Natural killer cell treated with Interleukin-12 subunit alpha and Interleukin-12 subunit beta and Interleukin-15 and Interleukin-18, amount 100 ng/mL, for 72 hours (primary cell): ENCODE results near the gene MARCHF9. TPM values are rescaled to one million over a fixed set of nuclear protein-coding genes. Genes with fewer than 3 reads are reported as not detected.

ENCODE experiments used
- ATAC-seq, 2 donors: fragments of 150-1000 bp; cut with Tn5 transposase in 1 of 2; sonication (Bioruptor Pico), chemical (Tn5 transposase) in 1 of 2; 2 replicates each; pipeline ENCODE4 v1.10.0; 2021
- DNase-seq: peaks from one replicate; pipeline ENCODE4 v3.0.0; 2022; ENCODE audit warnings: low spot score
- H3K27ac Mint-ChIP-seq, 2 donors: 1 replicate in 1 of 2; 2 replicates in 1 of 2; pipeline ENCODE4 v1.8.0; 2022; ENCODE audit warnings: mixed read lengths in 2 of 2, mild to moderate bottlenecking in 1 of 2, moderate library complexity in 1 of 2
- H3K27me3 Mint-ChIP-seq, 2 donors: 1 replicate in 1 of 2; 2 replicates in 1 of 2; pipeline ENCODE4 v1.8.0; 2022; ENCODE audit warnings: mixed read lengths in 2 of 2
- H3K36me3 Mint-ChIP-seq: one replicate; pipeline ENCODE4 v1.8.0; 2022; ENCODE audit warnings: mixed read lengths
- H3K4me1 Mint-ChIP-seq, 2 donors: 1 replicate in 1 of 2; 2 replicates in 1 of 2; pipeline ENCODE4 v1.8.0; 2022; ENCODE audit warnings: low read depth in 2 of 2, mixed read lengths in 2 of 2, mild to moderate bottlenecking in 1 of 2
- H3K4me3 Mint-ChIP-seq: one replicate; pipeline ENCODE4 v1.8.0; 2022; ENCODE audit warnings: mixed read lengths
- H3K9me3 Mint-ChIP-seq: 2 replicates; pipeline ENCODE4 v1.8.0; 2022; ENCODE audit warnings: mixed read lengths
- total RNA-seq, 2 donors: library from RNA; stranded (reverse); gene quantifications; one replicate each; pipeline ENCODE4 v1.2.3, GENCODE V29; 2022

The MARCHF9 gene
- total RNA-seq, 2 donors from 2014 or later = 15.8 to 17.0 TPM

GRCh38 chr12:57809425-57809824 lies 54.5 kb downstream of the MARCHF9 start:
- ATAC-seq = no peak
- Mint-ChIP-seq H3K36me3 (no peaks in the 10 kb centered on the region), H3K4me1 (no peaks in the 10 kb centered on the region)

More at GRCh38 chr12:57809425-57809824, 54.5 kb downstream of the MARCHF9 start:
- Mint-ChIP-seq H3K9me3 (no peaks in the 10 kb centered on the region), H3K27ac (no peak overlapping the region), H3K4me3 (no peak overlapping the region), H3K27me3 (no peaks in the 10 kb centered on the region)
- DNase-seq = no peak

Other genes starting within 250 kb of the MARCHF9 start
- 10 to 100 TPM; 22.2 to 39.8 TPM for gene DDIT3, start 234.6 kb upstream of the MARCHF9 start, total RNA-seq
- 100 to 1,000 TPM in 1 of 2 donors, 10 to 100 TPM in 1; 94.1 to 123 TPM for gene MBD6, start 232.3 kb upstream of the MARCHF9 start, total RNA-seq
- gene DCTN2, start 207.9 kb upstream of the MARCHF9 start, total RNA-seq = 10 to 100 TPM; 94.2 to 98.7 TPM
- 1 to 10 TPM in 1 of 2 donors, under 1 TPM in 1; 0.29 to 2.0 TPM for gene KIF5A, start 205.1 kb upstream of the MARCHF9 start, total RNA-seq
- gene PIP4K2C, start 163.9 kb upstream of the MARCHF9 start, total RNA-seq = 10 to 100 TPM; 25.9 to 35.7 TPM
- gene DTX3, start 150.3 kb upstream of the MARCHF9 start, total RNA-seq = 10 to 100 TPM; 15.6 to 18.4 TPM
- 1 to 10 TPM in 1 of 2 donors, under 1 TPM in 1; 0.52 to 4.0 TPM for gene ARHGEF25, start 143.7 kb upstream of the MARCHF9 start, total RNA-seq
- 1 to 10 TPM; 1.5 to 3.6 TPM for gene B4GALNT1, start 121.9 kb upstream of the MARCHF9 start, total RNA-seq
- 100 to 1,000 TPM; 203 to 209 TPM for gene OS9, start 61.0 kb upstream of the MARCHF9 start, total RNA-seq
- gene AGAP2, start 16.4 kb upstream of the MARCHF9 start, total RNA-seq = 10 to 100 TPM; 47.5 to 54.1 TPM
- gene TSPAN31, start 10.1 kb upstream of the MARCHF9 start, total RNA-seq = 10 to 100 TPM; 14.4 to 34.9 TPM
- gene CDK4, start 2.8 kb upstream of the MARCHF9 start, total RNA-seq = 100 to 1,000 TPM; 111 to 278 TPM
- gene CYP27B1, start 12.0 kb downstream of the MARCHF9 start, total RNA-seq = 10 to 100 TPM; 11.7 to 18.8 TPM
- gene METTL1, start 17.0 kb downstream of the MARCHF9 start, total RNA-seq = 10 to 100 TPM; 42.9 to 51.2 TPM
- gene EEF1AKMT3, start 17.5 kb downstream of the MARCHF9 start, total RNA-seq = 1 to 10 TPM; 2.0 to 3.2 TPM
- 10 to 100 TPM; 43.2 to 44.6 TPM for gene TSFM, start 27.7 kb downstream of the MARCHF9 start, total RNA-seq
- gene AVIL, start 63.6 kb downstream of the MARCHF9 start, total RNA-seq = 1 to 10 TPM; 1.7 TPM
- 10 to 100 TPM; 52.7 to 53.9 TPM for gene CTDSP2, start 91.6 kb downstream of the MARCHF9 start, total RNA-seq
- 10 to 100 TPM in 1 of 2 donors, 1 to 10 TPM in 1; 5.7 to 12.5 TPM for gene ATP23, start 186.5 kb downstream of the MARCHF9 start, total RNA-seq